ENCODE results near the gene HIGD1A.

The HIGD1A gene

DNA sequence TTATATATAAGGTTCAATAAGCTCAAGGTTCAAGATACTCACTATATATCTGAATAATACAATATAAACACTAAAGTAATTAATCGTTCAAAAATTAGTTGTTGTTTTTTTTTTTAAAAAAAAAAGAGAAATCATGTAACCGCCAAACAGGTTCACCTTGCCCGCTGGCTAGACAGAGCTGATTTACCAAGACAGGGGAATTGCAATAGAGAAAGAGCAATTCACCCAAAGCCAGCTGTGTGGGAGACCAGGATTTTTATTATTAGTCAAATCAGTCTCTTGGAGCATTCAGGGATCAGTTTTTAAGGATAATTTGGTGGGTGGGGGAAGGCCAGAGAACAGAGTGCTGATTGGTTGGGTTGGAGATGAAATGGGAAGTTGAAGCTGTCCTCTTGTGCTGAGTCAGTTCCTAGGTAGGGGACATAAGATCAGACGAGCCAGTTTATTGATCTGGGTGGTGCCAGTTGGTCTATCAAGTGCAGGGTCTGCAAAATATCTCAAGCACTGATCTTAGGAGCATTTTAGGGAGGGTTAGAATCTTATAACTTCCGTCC lies 7.9 kb downstream of the HIGD1A start:
- H3K9me2 ChIP-seq (replicated peaks; ENCODE audit: insufficient read depth, low read length) = no peaks in the 10 kb centered on the region
- H3K36me3 ChIP-seq (replicated peaks; ENCODE audit: insufficient read depth, low read length) = peaks cover 2% of the 10 kb centered on the region; the same call in 1 of the 2 replicates
- H2AFZ ChIP-seq (ENCODE audit: low read length) = no peak overlapping the region
- H3K27me3 ChIP-seq (replicated peaks; ENCODE audit: insufficient read depth, low read length) = no peaks in the 10 kb centered on the region
- no peak for DNase-seq
- H3K4me3 ChIP-seq (ENCODE audit: low read length) = no peak overlapping the region
- no peak for TF ChIP-seq EZH2phosphoT487 (IDR thresholded peaks at IDR 0.05; ENCODE audit: low read length)
- TF ChIP-seq, protein P1, sequence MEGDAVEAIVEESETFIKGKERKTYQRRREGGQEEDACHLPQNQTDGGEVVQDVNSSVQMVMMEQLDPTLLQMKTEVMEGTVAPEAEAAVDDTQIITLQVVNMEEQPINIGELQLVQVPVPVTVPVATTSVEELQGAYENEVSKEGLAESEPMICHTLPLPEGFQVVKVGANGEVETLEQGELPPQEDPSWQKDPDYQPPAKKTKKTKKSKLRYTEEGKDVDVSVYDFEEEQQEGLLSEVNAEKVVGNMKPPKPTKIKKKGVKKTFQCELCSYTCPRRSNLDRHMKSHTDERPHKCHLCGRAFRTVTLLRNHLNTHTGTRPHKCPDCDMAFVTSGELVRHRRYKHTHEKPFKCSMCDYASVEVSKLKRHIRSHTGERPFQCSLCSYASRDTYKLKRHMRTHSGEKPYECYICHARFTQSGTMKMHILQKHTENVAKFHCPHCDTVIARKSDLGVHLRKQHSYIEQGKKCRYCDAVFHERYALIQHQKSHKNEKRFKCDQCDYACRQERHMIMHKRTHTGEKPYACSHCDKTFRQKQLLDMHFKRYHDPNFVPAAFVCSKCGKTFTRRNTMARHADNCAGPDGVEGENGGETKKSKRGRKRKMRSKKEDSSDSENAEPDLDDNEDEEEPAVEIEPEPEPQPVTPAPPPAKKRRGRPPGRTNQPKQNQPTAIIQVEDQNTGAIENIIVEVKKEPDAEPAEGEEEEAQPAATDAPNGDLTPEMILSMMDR (IDR thresholded peaks at IDR 0.05; ENCODE audit: low read length) = no peak
- TF ChIP-seq EZH2 (optimal IDR thresholded peaks at IDR 0.05; ENCODE audit: low read depth, low read length) = no peak
- no peaks in the 10 kb centered on the region for H3F3A ChIP-seq (ENCODE audit: insufficient read depth, low read length)
- H3K4me1 ChIP-seq (ENCODE audit: low read length) = no peaks in the 10 kb centered on the region
- H3K4me2 ChIP-seq (ENCODE audit: low read depth, low read length) = no peak overlapping the region
- no peaks in the 10 kb centered on the region for H4K20me1 ChIP-seq (ENCODE audit: insufficient read depth, low read length)
- no peak overlapping the region for H3K27ac ChIP-seq (ENCODE audit: low read length)
- peaks cover 25% of the 10 kb centered on the region for H3K79me2 ChIP-seq (ENCODE audit: low read length)
- no peaks in the 10 kb centered on the region for H3K9me3 ChIP-seq (replicated peaks; ENCODE audit: insufficient read depth, low read length)
- H3K9ac ChIP-seq (ENCODE audit: low read length) = no peak overlapping the region

DNA sequence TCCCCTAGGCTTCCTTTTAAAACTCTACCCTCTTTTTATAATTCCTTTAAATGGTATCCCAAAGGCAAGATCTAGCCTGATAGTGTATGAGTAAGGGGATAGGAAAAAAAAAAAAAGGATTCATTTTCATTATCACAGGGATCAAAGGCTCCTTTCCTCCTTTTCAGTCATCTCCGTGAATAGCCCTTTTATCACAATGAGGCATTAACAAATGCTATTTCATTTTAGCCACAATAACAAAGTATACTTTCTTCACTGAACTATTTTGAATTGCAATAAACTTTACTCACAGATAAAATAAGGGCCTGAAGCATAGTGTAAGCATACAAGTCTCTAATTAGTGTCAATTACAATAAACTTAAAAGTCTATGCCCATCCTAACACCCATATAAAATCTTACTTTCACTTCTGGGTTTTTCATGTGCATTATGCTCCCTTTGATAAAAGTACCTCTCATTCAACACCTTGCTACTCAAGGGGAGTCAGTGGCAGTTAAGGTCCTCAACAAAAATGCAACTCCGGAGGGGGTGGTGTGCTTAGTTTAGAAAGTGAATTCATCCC lies 8.6 kb downstream of the HIGD1A start:
- no peak overlapping the region for H3K9ac ChIP-seq (ENCODE audit: low read length)
- peaks cover 3% of the 10 kb centered on the region; the same call in 1 of the 2 replicates for H3K36me3 ChIP-seq (replicated peaks; ENCODE audit: insufficient read depth, low read length)

DNA sequence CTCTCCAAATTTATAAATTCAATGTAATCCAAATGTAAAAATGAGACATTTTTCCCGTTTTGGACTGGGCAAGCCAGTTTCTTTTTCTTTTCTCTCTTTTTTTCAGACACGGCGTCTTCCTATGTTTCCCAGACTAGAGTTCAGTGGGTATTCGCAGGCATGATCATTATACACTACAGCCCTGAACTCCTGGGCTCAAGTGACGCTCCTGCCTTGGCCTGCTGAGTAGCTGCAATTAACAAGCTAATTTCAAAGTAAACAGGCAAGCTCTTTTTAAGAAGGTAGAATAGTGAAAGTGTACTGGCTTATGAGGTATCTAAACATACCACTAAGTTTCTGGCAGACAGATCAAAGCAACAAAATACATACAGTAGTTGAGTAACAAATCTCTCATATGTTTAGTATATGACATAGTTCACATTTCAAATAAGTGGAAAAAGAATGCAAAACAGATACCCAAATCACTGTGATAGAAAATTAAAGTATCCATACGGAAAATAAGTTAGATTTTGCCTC lies 13.5 kb downstream of the HIGD1A start:
- Histone ChIP-seq H3K4me2 (ENCODE audit: low read depth, low read length) (no peak overlapping the region), H3K9me2 (replicated peaks; ENCODE audit: insufficient read depth, low read length) (no peaks in the 10 kb centered on the region), H4K20me1 (ENCODE audit: insufficient read depth, low read length) (no peaks in the 10 kb centered on the region), H3K79me2 (ENCODE audit: low read length) (peaks cover 1% of the 10 kb centered on the region), H3K4me1 (ENCODE audit: low read length) (no peaks in the 10 kb centered on the region), H3F3A (ENCODE audit: insufficient read depth, low read length) (no peaks in the 10 kb centered on the region), H2AFZ (ENCODE audit: low read length) (no peak overlapping the region), H3K27me3 (replicated peaks; ENCODE audit: insufficient read depth, low read length) (no peaks in the 10 kb centered on the region), H3K9ac (ENCODE audit: low read length) (no peak overlapping the region), H3K27ac (ENCODE audit: low read length) (no peak overlapping the region), H3K4me3 (ENCODE audit: low read length) (no peak overlapping the region), H3K36me3 (replicated peaks; ENCODE audit: insufficient read depth, low read length) (peaks cover 7% of the 10 kb centered on the region; the same call in 1 of the 2 replicates), H3K9me3 (replicated peaks; ENCODE audit: insufficient read depth, low read length) (no peaks in the 10 kb centered on the region)
- TF ChIP-seq EZH2 (optimal IDR thresholded peaks at IDR 0.05; ENCODE audit: low read depth, low read length) (no peak), EZH2phosphoT487 (IDR thresholded peaks at IDR 0.05; ENCODE audit: low read length) (no peak)
- TF ChIP-seq, protein P1 (IDR thresholded peaks at IDR 0.05; ENCODE audit: low read length) = no peak
- no peak for DNase-seq

More for the DNA sequence above, 8.6 kb downstream of the HIGD1A start:
- H3K27ac ChIP-seq (ENCODE audit: low read length) = no peak overlapping the region
- no peaks in the 10 kb centered on the region for H3K9me3 ChIP-seq (replicated peaks; ENCODE audit: insufficient read depth, low read length)
- no peaks in the 10 kb centered on the region for H4K20me1 ChIP-seq (ENCODE audit: insufficient read depth, low read length)
- peaks cover 18% of the 10 kb centered on the region for H3K79me2 ChIP-seq (ENCODE audit: low read length)
- H3K27me3 ChIP-seq (replicated peaks; ENCODE audit: insufficient read depth, low read length) = no peaks in the 10 kb centered on the region
- no peaks in the 10 kb centered on the region for H3K9me2 ChIP-seq (replicated peaks; ENCODE audit: insufficient read depth, low read length)
- TF ChIP-seq EZH2phosphoT487 (IDR thresholded peaks at IDR 0.05; ENCODE audit: low read length) (no peak), EZH2 (optimal IDR thresholded peaks at IDR 0.05; ENCODE audit: low read depth, low read length) (no peak)
- TF ChIP-seq, protein P1 (IDR thresholded peaks at IDR 0.05; ENCODE audit: low read length) = no peak
- no peak overlapping the region for H2AFZ ChIP-seq (ENCODE audit: low read length)
- H3K4me1 ChIP-seq (ENCODE audit: low read length) = no peaks in the 10 kb centered on the region
- no peak overlapping the region for H3K4me2 ChIP-seq (ENCODE audit: low read depth, low read length)
- DNase-seq = no peak
- H3K4me3 ChIP-seq (ENCODE audit: low read length) = no peak overlapping the region
- H3F3A ChIP-seq (ENCODE audit: insufficient read depth, low read length) = no peaks in the 10 kb centered on the region

Measured in MM.1S (cell line).